Epithelial cell of proximal tubule (primary cell): Measurements from ENCODE around the gene NCS1. TPM values are rescaled to one million over a fixed set of nuclear protein-coding genes. Genes with fewer than 3 reads are reported as not detected.
A peak's percentile ranks its signal among the peaks of the same experiment; 100 is the strongest.

Experiments used
- DNase-seq: peaks from one replicate; pipeline ENCODE4 v3.0.0-alpha.2; 2011; ENCODE audit warnings: low read depth
- H3K4me3 ChIP-seq: 2 replicates; pipeline ENCODE4 v1.5.1; 2011; ENCODE audit warnings: low read depth, mild to moderate bottlenecking, low read length
- CTCF ChIP-seq: conservative IDR thresholded peaks from 2 replicates; pipeline ENCODE4 v1.5.1; 2012; ENCODE audit warnings: low read depth, mild to moderate bottlenecking, low read length
- total RNA-seq: library from RNA; depleted of rRNA; stranded (reverse); fragments of >200 nt; gene quantifications from 2 replicates; pipeline ENCODE4 v1.2.3, GENCODE V29; 2015

The NCS1 gene
- total RNA-seq, 1 donor from 2014 or later, result 48.8 TPM

- H3K4me3 ChIP-seq, result no peak overlapping the region
- TF ChIP-seq CTCF, result peak; percentile 45
- no peak for DNase-seq
Measured at GRCh38 chr9:130156672-130157071, 15.5 kb upstream of the NCS1 start.

- no peak for TF ChIP-seq CTCF
- DNase-seq, result no peak
- no peak overlapping the region for H3K4me3 ChIP-seq
Measured at GRCh38 chr9:130157079-130157478, 15.1 kb upstream of the NCS1 start.

GRCh38 chr9:130158001-130158400, 14.2 kb upstream of the NCS1 start:
- no peak for TF ChIP-seq CTCF
- DNase-seq, result no peak
- H3K4me3 ChIP-seq, result no peak overlapping the region

- DNase-seq, result no peak
- H3K4me3 ChIP-seq, result no peak overlapping the region
- no peak for TF ChIP-seq CTCF
Measured at GRCh38 chr9:130159057-130159456, 13.1 kb upstream of the NCS1 start.

GRCh38 chr9:130159915-130160670, 12.1 kb upstream of the NCS1 start:
- DNase-seq, result no peak
- no peak for TF ChIP-seq CTCF
- no peak overlapping the region for H3K4me3 ChIP-seq

- no peak for TF ChIP-seq CTCF
- no peak for DNase-seq
- no peak overlapping the region for H3K4me3 ChIP-seq
Measured at GRCh38 chr9:130160862-130161470, 11.2 kb upstream of the NCS1 start.

- no peak for TF ChIP-seq CTCF
- DNase-seq, result no peak
- no peak overlapping the region for H3K4me3 ChIP-seq
Measured at GRCh38 chr9:130165579-130165978, 6.6 kb upstream of the NCS1 start.
